HepG2 (cell line): ENCODE data around the gene MC5R.

Experiments
- AGO1 ChIP-seq: fragments of 200-400 bp; formaldehyde crosslinking; IDR thresholded peaks from 2 replicates; pipeline ENCODE4 v1.6.1; 2017; ENCODE audit warnings: mild to moderate bottlenecking, low read depth, low read length, moderate library complexity; ENCODE audit not compliant: poor library complexity, severe bottlenecking
- EP300 ChIP-seq, 3 experiments: sonication (generic) in 1 of 3; formaldehyde crosslinking in 1 of 3; IDR thresholded peaks; 2 replicates each; pipeline versions ENCODE4 v1.5.1 to v1.6.1; 2011 to 2020; ENCODE audit warnings: low read depth in 2 of 3, low read length in 2 of 3, borderline replicate concordance in 1 of 3, improper control_type of control experiment in 1 of 3, mild to moderate bottlenecking in 1 of 3, missing genetic modification reagents in 1 of 3, moderate library complexity in 1 of 3
- EZH2 ChIP-seq: conservative IDR thresholded peaks from 2 replicates; pipeline ENCODE4 v1.6.1; 2012; ENCODE audit warnings: mild to moderate bottlenecking, low read depth, low read length, moderate library complexity
- PHF8 ChIP-seq: sonication (generic); formaldehyde crosslinking; IDR thresholded peaks from 2 replicates; pipeline ENCODE4 v1.5.0; 2020; ENCODE audit warnings: missing genetic modification reagents
- TCF12 ChIP-seq, 2 experiments: fragments of 450-650 bp in 1 of 2; sonication (generic) in 1 of 2; formaldehyde crosslinking in 1 of 2; IDR thresholded peaks; 2 replicates each; pipeline versions ENCODE4 v1.6.1 to v1.8.0; 2017 to 2022; ENCODE audit warnings: antibody characterized with exemption in 1 of 2, mild to moderate bottlenecking in 1 of 2, missing genetic modification reagents in 1 of 2, moderate library complexity in 1 of 2
- TSC22D2 ChIP-seq: sonication (generic); formaldehyde crosslinking; IDR thresholded peaks from 2 replicates; pipeline ENCODE4 v1.5.1; 2020; ENCODE audit warnings: missing genetic modification reagents, mild to moderate bottlenecking, borderline replicate concordance
- ZBTB7A ChIP-seq: sonication (generic); formaldehyde crosslinking; IDR thresholded peaks from 2 replicates; pipeline ENCODE4 v1.8.0; 2022; ENCODE audit warnings: mild to moderate bottlenecking, missing genetic modification reagents
- ZNF136 ChIP-seq: sonication (generic); formaldehyde crosslinking; IDR thresholded peaks from 2 replicates; pipeline ENCODE4 v1.8.1; 2022; ENCODE audit warnings: low read depth, mild to moderate bottlenecking, moderate library complexity, missing genetic modification reagents
- ZNF710 ChIP-seq: sonication (generic); formaldehyde crosslinking; IDR thresholded peaks from 2 replicates; pipeline ENCODE4 v1.5.0; 2020; ENCODE audit warnings: mild to moderate bottlenecking, missing genetic modification reagents, borderline replicate concordance
- TF ChIP-seq, protein P1 (sequence below), 2 experiments: sonication (generic) in 1 of 2; formaldehyde crosslinking in 1 of 2; IDR thresholded peaks; 2 replicates each; pipeline versions ENCODE4 v1.6.1 to v1.9.0; 2014 to 2022; ENCODE audit warnings: antibody characterized with exemption in 1 of 2, borderline replicate concordance in 1 of 2, inconsistent platforms in 1 of 2, low read depth in 1 of 2, missing genetic modification reagents in 1 of 2

DNA sequence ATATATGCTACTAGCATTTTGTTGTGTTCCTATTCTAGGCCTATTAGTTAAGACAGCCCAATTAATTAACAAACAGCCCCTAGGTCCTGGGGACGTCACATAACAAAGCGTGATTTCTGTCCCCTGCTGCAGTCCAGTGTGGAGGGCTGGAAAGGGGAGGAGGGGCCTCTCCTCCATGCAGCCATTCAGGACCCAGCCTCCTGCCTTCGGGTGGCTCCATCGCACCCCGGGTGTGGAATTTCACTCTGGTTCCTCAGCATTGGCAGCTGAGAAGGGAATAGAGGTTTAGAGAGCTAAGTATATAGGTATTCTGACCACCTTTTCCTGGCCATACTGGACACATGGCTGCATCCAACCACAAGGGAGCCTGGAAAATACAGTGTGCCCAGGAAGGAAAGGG, 49.0 kb downstream of the MC5R start:
- TF ChIP-seq TSC22D2 (CRISPR knock-in tag) (no peak), EP300 (IDR thresholded peaks at IDR 0.05; ENCODE audit: low read depth in 2 of 2, low read length in 2 of 2) (no peak), EP300 (CRISPR knock-in tag; IDR thresholded peaks at IDR 0.05; ENCODE audit: borderline replicate concordance) (no peak), AGO1 (no peak), EZH2 (no peak), ZBTB7A (CRISPR knock-in tag) (no peak), TCF12 (IDR thresholded peaks at IDR 0.05) (no peak), TCF12 (CRISPR knock-in tag; IDR thresholded peaks at IDR 0.05) (no peak), ZNF136 (CRISPR knock-in tag) (no peak), PHF8 (CRISPR knock-in tag) (no peak), ZNF710 (no peak)
- TF ChIP-seq, protein P1, sequence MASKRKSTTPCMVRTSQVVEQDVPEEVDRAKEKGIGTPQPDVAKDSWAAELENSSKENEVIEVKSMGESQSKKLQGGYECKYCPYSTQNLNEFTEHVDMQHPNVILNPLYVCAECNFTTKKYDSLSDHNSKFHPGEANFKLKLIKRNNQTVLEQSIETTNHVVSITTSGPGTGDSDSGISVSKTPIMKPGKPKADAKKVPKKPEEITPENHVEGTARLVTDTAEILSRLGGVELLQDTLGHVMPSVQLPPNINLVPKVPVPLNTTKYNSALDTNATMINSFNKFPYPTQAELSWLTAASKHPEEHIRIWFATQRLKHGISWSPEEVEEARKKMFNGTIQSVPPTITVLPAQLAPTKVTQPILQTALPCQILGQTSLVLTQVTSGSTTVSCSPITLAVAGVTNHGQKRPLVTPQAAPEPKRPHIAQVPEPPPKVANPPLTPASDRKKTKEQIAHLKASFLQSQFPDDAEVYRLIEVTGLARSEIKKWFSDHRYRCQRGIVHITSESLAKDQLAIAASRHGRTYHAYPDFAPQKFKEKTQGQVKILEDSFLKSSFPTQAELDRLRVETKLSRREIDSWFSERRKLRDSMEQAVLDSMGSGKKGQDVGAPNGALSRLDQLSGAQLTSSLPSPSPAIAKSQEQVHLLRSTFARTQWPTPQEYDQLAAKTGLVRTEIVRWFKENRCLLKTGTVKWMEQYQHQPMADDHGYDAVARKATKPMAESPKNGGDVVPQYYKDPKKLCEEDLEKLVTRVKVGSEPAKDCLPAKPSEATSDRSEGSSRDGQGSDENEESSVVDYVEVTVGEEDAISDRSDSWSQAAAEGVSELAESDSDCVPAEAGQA (IDR thresholded peaks at IDR 0.05; ENCODE audit: low read depth), result no peak
- TF ChIP-seq, protein P1 (CRISPR knock-in tag; IDR thresholded peaks at IDR 0.05; ENCODE audit: borderline replicate concordance), result no peak
